ENCODE results near the gene PSMD13.
"Not testable (repeated sequence)": the region's sequence is repeated elsewhere in the genome, so short reads cannot be mapped to it uniquely, and the experiment has no call there.

Gene PSMD13

DNA sequence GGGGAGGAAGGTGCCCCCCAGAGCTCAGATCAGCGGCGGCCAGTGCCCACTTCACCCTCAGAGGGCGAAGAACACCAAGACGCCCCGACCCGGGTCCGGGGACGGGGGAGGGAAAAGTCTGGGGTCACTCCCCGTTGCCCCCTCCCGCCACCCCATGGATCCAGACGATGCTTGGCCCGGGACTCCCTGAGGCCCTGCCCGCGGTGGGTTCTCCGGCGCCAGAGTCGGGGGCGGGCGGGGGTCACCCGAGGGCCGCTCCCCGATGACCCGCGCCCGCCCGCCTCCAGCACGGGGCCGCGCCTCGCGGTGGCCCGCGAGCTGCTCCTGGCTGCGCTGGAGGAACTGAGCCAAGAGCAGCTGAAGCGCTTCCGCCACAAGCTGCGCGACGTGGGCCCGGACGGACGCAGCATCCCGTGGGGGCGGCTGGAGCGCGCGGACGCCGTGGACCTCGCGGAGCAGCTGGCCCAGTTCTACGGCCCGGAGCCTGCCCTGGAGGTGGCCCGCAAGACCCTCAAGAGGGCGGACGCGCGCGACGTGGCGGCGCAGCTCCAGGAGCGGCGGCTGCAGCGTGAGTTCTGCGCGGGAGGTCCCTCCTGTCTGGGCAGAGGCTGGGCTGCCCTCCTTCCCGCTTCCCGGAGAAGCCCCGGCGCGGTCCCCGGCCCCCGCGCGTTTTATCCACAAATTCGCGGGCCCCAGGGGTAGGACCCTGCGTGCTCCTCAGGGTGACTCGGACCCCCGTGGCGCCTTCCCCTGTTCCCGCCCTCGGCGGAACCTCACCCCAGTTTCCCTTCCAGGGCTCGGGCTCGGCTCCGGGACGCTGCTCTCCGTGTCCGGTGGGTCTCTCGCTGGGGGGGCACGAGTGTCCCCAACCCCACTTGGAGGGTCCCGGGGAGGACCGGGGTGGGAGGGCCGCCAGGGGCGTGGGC, 42.5 kb downstream of the PSMD13 start:
- no peak for DNase-seq

DNA sequence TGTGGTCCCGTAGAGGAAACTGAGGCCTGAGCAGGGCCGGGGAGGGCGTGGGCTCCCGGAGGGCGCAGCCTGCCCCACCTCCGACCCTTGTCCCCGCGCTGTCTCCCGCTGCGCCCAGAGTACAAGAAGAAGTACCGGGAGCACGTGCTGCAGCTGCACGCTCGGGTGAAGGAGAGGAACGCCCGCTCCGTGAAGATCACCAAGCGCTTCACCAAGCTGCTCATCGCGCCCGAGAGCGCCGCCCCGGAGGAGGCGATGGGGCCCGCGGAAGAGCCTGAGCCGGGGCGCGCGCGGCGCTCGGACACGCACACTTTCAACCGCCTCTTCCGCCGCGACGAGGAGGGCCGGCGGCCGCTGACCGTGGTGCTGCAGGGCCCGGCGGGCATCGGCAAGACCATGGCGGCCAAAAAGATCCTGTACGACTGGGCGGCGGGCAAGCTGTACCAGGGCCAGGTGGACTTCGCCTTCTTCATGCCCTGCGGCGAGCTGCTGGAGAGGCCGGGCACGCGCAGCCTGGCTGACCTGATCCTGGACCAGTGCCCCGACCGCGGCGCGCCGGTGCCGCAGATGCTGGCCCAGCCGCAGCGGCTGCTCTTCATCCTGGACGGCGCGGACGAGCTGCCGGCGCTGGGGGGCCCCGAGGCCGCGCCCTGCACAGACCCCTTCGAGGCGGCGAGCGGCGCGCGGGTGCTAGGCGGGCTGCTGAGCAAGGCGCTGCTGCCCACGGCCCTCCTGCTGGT, 43.4 kb downstream of the PSMD13 start:
- DNase-seq = peak; percentile 7

DNA sequence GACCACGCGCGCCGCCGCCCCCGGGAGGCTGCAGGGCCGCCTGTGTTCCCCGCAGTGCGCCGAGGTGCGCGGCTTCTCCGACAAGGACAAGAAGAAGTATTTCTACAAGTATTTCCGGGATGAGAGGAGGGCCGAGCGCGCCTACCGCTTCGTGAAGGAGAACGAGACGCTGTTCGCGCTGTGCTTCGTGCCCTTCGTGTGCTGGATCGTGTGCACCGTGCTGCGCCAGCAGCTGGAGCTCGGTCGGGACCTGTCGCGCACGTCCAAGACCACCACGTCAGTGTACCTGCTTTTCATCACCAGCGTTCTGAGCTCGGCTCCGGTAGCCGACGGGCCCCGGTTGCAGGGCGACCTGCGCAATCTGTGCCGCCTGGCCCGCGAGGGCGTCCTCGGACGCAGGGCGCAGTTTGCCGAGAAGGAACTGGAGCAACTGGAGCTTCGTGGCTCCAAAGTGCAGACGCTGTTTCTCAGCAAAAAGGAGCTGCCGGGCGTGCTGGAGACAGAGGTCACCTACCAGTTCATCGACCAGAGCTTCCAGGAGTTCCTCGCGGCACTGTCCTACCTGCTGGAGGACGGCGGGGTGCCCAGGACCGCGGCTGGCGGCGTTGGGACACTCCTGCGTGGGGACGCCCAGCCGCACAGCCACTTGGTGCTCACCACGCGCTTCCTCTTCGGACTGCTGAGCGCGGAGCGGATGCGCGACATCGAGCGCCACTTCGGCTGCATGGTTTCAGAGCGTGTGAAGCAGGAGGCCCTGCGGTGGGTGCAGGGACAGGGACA, 44.1 kb downstream of the PSMD13 start:
- no peak for DNase-seq

DNA sequence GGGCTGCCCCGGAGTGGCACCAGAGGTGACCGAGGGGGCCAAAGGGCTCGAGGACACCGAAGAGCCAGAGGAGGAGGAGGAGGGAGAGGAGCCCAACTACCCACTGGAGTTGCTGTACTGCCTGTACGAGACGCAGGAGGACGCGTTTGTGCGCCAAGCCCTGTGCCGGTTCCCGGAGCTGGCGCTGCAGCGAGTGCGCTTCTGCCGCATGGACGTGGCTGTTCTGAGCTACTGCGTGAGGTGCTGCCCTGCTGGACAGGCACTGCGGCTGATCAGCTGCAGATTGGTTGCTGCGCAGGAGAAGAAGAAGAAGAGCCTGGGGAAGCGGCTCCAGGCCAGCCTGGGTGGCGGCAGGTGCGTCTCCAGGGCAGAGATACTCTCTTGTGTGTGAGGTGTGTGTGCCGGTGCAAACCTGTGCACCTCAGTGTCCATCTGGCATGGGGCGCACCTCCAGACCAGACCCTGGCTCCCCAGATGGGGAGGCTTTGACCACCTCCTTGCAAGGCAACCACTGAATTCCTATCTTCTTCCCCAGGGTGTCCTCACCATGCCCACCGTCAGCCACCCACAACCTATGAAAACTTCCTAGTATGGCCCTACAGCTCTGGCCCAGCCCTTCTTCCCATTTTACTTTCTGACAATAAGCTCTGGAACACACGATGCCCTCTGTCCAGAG, 44.8 kb downstream of the PSMD13 start:
- DNase-seq = no peak

DNA sequence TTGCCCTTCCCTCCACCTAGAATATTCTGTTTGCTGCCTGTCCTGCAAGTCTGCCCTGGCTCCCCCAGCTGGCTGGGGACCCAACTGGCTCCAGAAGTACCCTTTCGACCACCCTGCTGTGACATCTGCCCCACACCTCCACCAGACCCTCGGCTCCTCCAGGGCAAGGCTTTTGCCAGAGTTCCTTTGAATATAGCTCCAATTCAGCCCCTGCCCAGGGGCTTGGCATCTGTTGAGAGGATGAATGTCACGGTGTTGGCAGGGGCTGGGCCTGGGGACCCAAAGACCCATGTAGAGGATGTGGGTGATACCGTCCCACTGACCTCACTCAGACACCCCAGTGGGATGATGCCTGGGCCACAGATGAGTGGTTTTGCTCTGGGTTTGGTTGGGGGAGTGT, 45.4 kb downstream of the PSMD13 start:
- DNase-seq = no peak

DNA sequence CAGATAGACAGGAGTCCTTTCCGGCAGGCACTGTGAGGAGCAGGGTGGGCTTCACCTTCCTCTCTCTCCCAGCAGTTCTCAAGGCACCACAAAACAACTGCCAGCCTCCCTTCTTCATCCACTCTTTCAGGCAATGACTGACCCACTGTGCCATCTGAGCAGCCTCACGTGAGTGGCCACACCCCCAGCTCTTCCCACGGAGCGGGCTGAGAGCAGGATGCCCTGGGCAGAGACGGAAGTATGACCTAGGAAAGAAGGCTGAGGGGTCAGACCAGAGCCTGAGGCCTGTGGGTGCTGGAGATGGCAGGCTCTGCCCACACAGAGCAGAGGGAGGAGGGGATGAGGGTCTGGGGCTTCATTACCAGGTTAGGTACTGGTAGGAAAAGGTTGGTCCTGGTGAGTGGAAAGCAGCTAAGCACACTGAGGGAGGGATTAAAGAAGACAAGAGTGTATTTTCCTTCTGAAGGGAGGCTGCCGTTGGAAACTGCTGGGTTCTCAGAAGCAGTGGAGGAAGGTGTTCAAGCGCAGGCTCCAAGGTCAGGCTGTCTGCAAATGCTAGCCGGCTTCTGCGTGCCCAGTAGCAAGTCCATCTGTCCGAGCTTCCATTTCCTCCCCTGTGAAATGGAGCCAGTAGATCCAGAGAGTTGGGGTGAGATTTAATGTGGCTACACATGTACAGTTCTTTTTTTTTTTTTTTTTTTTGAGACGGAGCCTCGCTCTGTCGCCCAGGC, 46.0 kb downstream of the PSMD13 start:
- no peak for DNase-seq

DNA sequence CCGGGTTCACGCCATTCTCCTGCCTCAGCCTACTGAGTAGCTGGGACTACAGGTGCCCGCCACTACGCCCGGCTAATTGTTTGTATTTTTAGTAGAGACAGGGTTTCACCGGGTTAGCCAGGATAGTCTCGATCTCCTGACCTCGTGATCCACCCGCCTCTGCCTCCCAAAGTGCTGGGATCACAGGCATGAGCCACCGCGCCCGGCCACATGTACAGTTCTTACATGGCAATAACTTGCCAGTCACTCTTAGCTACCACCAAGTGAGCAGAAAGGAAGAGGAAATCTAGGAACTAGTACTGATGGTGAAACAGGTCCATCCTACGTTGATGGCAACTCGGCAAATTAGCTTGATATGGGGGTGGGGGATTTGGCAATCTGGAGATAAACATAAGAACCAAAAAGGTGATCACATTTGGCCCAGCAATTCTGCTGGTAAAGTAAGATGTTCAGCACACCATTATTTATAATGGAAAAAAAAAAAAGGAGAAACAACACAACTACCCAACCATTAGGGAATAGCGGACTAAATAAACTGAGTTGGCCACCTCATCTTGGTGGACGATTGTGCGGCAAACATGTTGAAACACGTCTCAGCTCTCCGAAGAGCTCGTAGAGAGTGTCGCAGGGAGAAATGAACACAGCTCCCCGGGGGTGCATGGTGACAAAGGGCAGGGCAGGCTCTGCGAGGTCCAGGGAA, 46.8 kb downstream of the PSMD13 start:
- no peak for DNase-seq

DNA sequence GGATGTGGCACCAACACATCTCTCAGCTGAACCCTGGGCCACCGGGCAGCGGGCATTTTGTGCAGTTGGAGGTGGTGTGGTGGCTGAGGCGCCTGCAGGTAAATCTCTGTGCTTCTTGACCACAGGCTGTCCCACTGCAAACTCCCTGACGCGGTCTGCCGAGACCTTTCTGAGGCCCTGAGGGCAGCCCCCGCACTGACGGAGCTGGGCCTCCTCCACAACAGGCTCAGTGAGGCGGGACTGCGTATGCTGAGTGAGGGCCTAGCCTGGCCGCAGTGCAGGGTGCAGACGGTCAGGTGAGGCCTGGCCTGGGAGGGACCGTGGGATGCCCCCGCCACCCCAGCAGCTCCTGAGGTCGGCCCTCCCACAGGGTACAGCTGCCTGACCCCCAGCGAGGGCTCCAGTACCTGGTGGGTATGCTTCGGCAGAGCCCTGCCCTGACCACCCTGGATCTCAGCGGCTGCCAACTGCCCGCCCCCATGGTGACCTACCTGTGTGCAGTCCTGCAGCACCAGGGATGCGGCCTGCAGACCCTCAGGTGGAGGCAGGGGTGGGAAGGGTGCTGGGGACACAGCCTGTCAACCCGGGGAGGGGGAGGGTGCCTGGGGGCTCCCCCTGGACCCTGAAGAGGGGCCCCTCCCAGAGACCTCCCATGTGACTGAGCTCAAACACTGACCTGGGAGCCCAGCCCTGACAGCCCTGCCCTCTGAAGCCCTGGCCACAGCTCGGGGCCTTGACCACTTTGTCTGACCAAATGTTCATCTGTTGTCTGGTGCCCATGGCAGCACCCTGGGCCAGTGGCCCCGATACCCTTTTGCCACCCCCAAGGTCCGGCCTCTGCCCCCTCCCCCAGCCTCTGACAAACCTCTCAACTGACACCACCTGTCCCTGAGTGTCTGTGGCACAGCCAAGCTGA, 47.6 kb downstream of the PSMD13 start:
- no peak for DNase-seq

DNA sequence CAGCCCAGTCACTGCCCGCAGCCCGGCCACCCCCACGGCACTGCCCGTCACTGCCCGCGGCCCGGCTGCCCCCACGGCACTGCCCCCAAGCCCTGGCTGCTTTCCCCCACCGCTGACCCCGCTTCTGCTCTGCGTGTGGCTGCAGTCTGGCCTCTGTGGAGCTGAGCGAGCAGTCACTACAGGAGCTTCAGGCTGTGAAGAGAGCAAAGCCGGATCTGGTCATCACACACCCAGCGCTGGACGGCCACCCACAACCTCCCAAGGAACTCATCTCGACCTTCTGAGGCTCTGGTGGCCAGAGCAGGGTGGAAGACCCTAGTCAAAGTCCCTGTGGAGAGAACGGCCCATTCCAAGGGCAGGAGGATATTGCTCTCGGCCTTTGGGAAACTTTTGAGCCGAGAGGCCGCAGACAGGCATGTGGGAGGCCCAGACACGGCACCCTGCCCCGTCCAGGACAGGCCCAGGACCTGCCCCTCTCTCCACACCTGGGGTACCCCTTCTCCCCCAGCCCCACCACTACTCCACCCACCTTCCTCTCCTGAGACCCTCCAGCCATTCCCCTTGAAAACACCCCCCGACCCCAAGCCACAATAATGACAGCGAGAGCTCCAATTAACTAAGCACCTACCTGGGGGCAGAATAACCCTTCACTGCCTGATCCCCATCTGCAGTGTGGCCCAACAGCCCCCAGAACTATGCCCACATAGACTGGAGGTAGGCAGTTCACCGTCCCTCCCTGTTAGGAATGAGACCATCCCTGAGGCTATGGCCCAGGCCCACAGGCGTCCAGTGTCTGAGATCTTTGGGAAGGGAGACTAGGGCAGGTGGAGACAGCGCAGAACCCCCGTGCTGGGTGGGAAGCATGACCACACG, 48.5 kb downstream of the PSMD13 start:
- DNase-seq = no peak

DNA sequence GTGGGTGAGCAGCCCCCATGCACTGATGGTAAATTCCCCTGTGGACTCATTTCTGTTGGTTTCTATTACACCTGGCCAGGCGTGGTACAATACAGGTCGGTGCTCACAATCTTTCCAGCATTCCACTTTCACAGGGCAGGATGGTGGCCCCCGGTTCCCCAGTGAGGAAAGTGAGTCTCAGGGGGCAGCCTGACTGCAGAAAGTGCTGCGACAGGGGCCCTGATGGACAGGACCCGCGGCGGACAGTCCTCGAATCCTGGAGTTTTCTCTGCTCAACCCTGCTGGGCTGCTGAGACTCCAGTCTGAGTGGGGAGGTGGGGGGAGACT, 49.1 kb downstream of the PSMD13 start:
- DNase-seq = no peak

DNA sequence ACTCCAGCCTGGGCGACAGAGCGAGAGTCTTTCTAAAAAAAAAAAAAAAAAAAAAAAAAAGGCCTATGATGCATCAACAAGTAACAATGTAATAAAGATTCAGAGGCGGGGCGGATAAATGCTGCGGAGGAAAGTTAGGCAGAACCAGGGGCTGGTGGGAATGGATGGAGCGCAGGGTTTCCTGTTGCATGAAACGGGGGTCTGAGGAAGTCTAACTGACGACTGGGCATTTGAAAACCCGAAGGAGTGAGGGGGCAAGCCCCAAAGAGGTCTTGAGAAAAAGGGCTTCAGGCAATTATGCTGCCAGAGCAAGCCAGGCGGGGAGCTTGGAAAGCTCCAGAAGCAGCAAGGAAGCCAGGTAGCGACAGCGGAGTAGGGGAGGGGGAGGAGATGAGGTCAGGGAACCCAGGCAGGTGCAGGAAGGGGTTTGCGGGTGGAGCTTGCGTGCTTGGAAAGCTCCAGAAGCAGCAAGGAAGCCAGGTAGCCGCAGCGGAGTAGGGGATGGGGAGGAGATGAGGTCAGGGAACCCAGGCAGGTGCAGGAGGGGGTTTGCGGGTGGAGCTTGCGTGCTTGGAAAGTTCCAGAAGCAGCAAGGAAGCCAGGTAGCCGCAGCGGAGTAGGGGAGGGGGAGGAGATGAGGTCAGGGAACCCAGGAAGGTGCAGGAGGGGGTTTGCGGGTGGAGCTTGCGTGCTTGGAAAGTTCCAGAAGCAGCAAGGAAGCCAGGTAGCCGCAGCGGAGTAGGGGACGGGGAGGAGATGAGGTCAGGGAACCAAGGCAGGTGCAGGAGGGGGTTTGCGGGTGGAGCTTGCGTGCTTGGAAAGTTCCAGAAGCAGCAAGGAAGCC, 50.4 kb downstream of the PSMD13 start:
- DNase-seq = not testable (repeated sequence)

DNA sequence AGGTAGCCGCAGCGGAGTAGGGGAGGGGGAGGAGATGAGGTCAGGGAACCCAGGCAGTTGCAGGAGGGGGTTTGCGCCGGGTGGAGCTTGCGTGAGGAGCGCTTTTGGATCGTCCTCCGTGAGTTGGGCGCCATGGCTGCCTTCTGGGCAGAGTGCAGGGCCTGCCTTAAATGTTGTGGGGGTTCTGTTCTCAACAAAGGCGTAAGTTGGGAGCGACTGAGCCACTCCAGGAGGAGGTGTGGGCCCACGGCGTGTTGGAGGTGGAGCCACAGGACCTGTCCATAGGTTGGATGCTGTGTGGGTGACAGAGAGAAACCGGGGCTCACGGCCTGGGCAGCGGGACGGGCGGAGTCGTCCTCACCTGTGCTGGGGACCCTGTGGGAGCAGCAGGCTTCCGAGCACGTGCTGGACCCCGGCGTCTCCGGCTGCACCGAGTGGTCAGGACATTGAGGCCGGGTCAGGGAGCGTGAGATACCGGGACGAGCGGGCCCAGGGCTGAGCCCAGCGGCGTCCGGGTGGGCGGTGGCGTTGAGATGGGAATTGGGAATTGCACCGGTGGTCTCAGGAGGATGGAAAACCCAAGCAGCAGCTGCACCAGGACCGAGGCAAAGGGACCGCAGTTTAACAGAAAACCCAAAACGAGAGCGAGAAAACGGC, 51.2 kb downstream of the PSMD13 start:
- DNase-seq = peak; percentile 10

DNA sequence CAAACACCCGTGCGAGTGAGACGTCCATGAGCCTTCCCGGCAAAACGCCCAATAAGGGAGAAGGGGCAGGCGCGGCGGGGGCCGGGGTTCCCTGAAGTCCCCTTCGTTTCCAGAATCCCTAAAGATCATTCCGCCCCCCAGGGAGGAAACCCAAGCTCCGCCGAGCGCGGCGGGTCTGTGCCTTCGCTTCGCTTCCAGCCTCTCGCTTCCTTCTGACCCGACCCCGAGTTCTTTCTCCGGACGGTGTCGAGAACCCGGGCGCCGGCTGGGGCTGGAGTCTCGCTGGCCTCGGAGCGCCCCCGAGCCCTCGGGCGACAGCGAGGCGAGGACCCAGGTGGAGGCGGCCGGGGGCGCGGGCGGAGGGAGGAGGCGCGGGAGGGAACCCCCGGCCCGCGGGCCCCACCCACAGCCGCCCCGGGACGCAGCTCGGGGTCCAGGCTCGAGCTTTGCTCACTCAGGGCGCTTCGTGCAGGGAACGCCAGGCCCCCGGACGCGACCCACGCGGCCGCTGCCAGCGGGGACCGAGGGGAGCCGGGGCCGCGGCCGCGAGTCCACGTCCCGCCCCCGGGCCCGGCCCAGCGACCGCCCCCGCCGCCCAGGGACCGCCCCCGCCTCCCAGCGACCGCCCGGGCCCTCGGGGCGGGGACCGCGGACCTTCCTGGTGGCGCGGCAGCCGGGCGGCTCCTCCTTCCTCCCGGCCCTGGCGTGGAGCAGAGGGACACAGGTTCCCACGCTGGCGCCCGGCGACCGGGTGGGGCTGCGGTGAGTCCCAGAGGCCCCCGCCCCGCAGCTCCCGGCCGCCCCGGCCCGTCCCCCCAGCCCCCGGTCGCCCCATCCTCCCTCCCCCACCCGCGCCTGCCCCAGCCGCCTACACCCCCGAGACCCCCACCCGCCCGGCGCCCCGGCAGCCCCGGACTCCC, 52.0 kb downstream of the PSMD13 start, which contains the start of gene PGGHG:
PGGHG (plus strand) TSS at position 649 of the 920 bp plus-strand sequence. CDS start 691 bp downstream, outside the sequence.
- peak; percentile 37 for DNase-seq

DNA sequence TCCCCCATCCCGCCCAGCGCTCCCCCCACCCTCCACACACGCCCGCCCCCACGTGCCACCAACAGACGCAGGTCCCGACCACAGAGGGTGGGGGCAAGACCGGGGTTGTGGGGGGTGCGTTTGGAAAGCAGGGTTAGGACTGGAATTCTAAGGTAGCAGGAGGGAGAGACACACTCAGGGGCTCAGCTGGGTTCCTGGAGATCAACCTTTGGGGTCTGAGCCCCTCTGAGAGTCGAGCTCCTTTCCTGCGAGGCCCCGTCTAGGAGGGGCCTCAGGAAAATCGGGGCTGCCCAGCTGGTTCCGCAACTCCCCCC, 52.6 kb downstream of the PSMD13 start:
- DNase-seq = no peak

DNA sequence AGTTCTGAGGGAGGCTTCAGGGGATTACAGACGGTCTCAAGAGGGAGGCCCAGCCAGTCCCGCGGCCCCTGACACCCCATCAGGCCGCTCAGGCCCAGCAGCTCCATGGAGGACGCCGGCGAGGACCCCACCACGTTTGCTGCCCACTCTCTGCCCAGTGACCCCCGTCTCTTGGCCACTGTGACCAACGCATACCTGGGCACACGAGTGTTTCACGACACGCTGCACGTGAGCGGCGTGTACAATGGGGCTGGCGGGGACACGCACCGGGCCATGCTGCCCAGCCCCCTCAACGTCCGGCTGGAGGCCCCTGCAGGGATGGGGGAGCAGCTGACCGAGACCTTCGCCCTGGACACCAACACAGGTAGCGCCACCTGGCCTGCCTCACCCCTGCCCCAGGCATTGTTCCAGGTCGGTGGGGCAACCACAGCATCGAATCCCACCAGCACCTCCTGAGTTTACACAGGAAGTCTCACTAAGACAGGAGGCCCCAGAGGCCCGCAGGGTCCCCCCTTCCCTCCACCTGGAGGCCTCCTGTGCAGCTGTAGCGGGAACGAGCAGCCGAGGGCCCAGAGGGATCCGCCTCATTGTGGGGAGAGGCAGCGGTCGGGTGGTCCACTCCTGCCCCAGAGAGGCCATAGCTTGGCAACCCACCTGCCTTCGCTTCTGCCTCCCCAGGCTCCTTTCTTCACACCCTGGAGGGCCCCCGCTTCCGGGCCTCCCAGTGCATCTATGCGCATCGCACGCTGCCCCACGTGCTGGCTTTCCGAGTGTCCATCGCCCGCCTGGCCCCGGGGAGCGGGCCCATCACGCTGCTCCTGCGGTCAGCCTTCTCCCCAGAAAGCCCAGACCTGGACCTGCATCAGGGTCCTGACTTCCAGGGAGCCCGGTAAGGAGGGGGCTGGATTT, 53.2 kb downstream of the PSMD13 start:
- DNase-seq = no peak

All from NCI-H82 (cell line).